Measurements from ENCODE around the gene MAJIN. TPM values are rescaled to one million over a fixed set of nuclear protein-coding genes. Genes with fewer than 3 reads are reported as not detected.

Gene MAJIN
- total and polyA plus RNA-seq, 10 of the 15 experiments (the other 5 are each of a cell fraction or from before 2014, with no cell fraction given): 0.10 TPM; not detected in 9

GRCh38 chr11:64892411-64892831, 79.5 kb downstream of the MAJIN start:
- intact Hi-C loops (cut with micrococcal nuclease; ENCODE audit: unreplicated experiment) (no loop called here), in situ Hi-C loops (cut with MboI) (loop anchor here (5.0 kb wide), 1 partner anchor 45 kb away; no protein-coding TSS in a partner anchor)
- ChIA-PET CTCF (interaction anchor here (0.5 to 30.0 kb wide), 6 partner anchors 8 to 121 kb away, joined by 3 to 1208 read pairs (median 13); partner anchors contain the start of genes ARL2, CDC42BPG and EHD1), SMC1A (ENCODE audit: uncharacterized antibody, unreplicated experiment) (interaction anchor here (0.6 to 7.2 kb wide), 3 partner anchors 12 to 44 kb away, joined by 4 to 138 read pairs (median 12); no protein-coding TSS in a partner anchor), POLR2A (interaction anchor here (0.8 to 1.1 kb wide), 4 partner anchors 19 to 47 kb away, joined by 3 to 4 read pairs (median 3); no protein-coding TSS in a partner anchor), RAD21 (ENCODE audit: unreplicated experiment) (interaction anchor here (1.2 to 5.7 kb wide), 3 partner anchors 11 to 44 kb away, joined by 3 to 101 read pairs (median 3); no protein-coding TSS in a partner anchor)
- no peaks in the 10 kb centered on the region for H3K27me3 ChIP-seq (replicated peaks in 1 of 2; ENCODE audit: control insufficient read depth in 2 of 2, insufficient read depth in 2 of 2, low read length in 1 of 2)
- no peaks in the 10 kb centered on the region for H3K9me3 ChIP-seq (replicated peaks; ENCODE audit: control insufficient read depth, insufficient read depth, low read length)
- no peak overlapping the region for H2AFZ ChIP-seq (ENCODE audit: control insufficient read depth, low read depth, low read length)
- no peak overlapping the region for H3K4me3 ChIP-seq
- no peaks in the 10 kb centered on the region for H4K20me1 ChIP-seq (ENCODE audit: control insufficient read depth, insufficient read depth)
- H3K4me1 ChIP-seq (ENCODE audit: control insufficient read depth, insufficient read depth, low read length): peaks cover 11% of the 10 kb centered on the region
- DNase-seq (ENCODE audit: low read depth, low spot score): no peak
- H3K36me3 ChIP-seq (ENCODE audit: control insufficient read depth in 2 of 2, insufficient read depth in 2 of 2, low read length in 1 of 2): no peaks in the 10 kb centered on the region
- no peak overlapping the region for H3K27ac ChIP-seq (ENCODE audit: control insufficient read depth, insufficient read depth)
- WGBS (ENCODE audit: insufficient coverage, insufficient replicate concordance, low lambda C conversion rate, missing lambda C conversion rate): 69% methylated on average over 11 of the region's 11 CpGs
- no peak for ATAC-seq
- TF ChIP-seq PBX3 (IDR thresholded peaks at IDR 0.05; ENCODE audit: insufficient replicate concordance, low read depth, low read length) (no peak), KLF5 (IDR thresholded peaks at IDR 0.05; ENCODE audit: partially characterized antibody) (no peak), SUPT20H (IDR thresholded peaks at IDR 0.05; ENCODE audit: borderline replicate concordance, control insufficient read depth, low read depth, low read length) (no peak), PAX5 (IDR thresholded peaks at IDR 0.05; ENCODE audit: borderline replicate concordance, low read depth, low read length) (no peak)
- H3K79me2 ChIP-seq (ENCODE audit: control insufficient read depth, insufficient read depth, low read length): no peaks in the 10 kb centered on the region
- BruUV-seq (replicated peaks): no TSS peak
- H3K4me2 ChIP-seq (ENCODE audit: control insufficient read depth, insufficient read depth): no peak overlapping the region
- FAIRE-seq: no peak
- H3K9ac ChIP-seq (ENCODE audit: control insufficient read depth, insufficient read depth, low read length): no peak overlapping the region
